K562 (cell line): ENCODE results near the gene PPP1R1C. TPM values are rescaled to one million over a fixed set of nuclear protein-coding genes. Genes with fewer than 3 reads are reported as not detected.

Experiments
- ATAC-seq: fragments of 200-7000 bp; cut with Tn5 transposase; 3 replicates; pipeline ENCODE4 v1.9.1; 2020; ENCODE audit warnings: moderate library complexity
- BruUV-seq: library from RNA; stranded (reverse); fragments of 400-500 nt; replicated peaks from 2 replicates; lab custom pipeline; 2021; lab: Mats Ljungman, UMichigan
- CTCF ChIA-PET: fragments of 300-600 bp; formaldehyde crosslinking; extraction: SDS; loops from one replicate; lab custom pipeline; 2021; ENCODE audit warnings: low intra/inter-chr PET ratio; lab: Yijun Ruan, JAX
- POLR2A ChIA-PET: fragments of 300-600, 350-650 bp; sonication (Branson Sonifier 250); formaldehyde crosslinking; extraction: SDS; loops from one replicate; lab custom pipeline; 2021; ENCODE audit warnings: antibody characterized with exemption, inconsistent platforms; lab: Yijun Ruan, JAX
- DNase-seq, 4 experiments: peaks; one replicate each; pipeline versions ENCODE4 v3.0.0 to v3.0.0-alpha.2; 2011 to 2018; ENCODE audit warnings: low spot score in 3 of 4, mixed read lengths in 3 of 4; ENCODE audit errors: extremely low read depth in 1 of 4
- FAIRE-seq: peaks from 2 replicates; lab custom pipeline; 2011; peaks lifted over from hg19 to GRCh38; lab: Jason Lieb, UNC
- H2AFZ ChIP-seq: 2 replicates; pipeline ENCODE4 v1.6.0; 2011; ENCODE audit warnings: low read depth, low read length, control low read depth, inconsistent platforms
- H3K27ac ChIP-seq: fragments of 200-600 bp; 3 replicates; pipeline ENCODE4 v1.8.0; 2011; ENCODE audit warnings: low read depth, mild to moderate bottlenecking, control low read depth, inconsistent platforms, low read length, moderate library complexity, mixed read lengths; ENCODE audit errors: extremely low read depth
- H3K27me3 ChIP-seq, 2 experiments: fragments of 300-600 bp in 1 of 2; 2 replicates in 1 of 2; 3 replicates in 1 of 2; pipeline versions ENCODE4 v1.6.0 to v1.8.0; 2011; ENCODE audit warnings: inconsistent platforms in 2 of 2, low read length in 2 of 2, mild to moderate bottlenecking in 1 of 2, mixed read lengths in 1 of 2, moderate library complexity in 1 of 2; ENCODE audit not compliant: control insufficient read depth in 2 of 2, insufficient read depth in 2 of 2
- H3K36me3 ChIP-seq: fragments of 300-600 bp; 3 replicates; pipeline ENCODE4 v1.8.0; 2011; ENCODE audit warnings: mild to moderate bottlenecking, low read length, inconsistent platforms; ENCODE audit not compliant: control insufficient read depth, insufficient read depth
- H3K4me1 ChIP-seq, 2 experiments: fragments of 200-600 bp in 1 of 2; replicated peaks in 1 of 2; 2 replicates in 1 of 2; 3 replicates in 1 of 2; pipeline versions ENCODE4 v1.5.1 to v1.8.0; 2011; ENCODE audit warnings: inconsistent platforms in 2 of 2, low read length in 2 of 2, mild to moderate bottlenecking in 1 of 2, mixed read lengths in 1 of 2, moderate library complexity in 1 of 2; ENCODE audit not compliant: control insufficient read depth in 2 of 2, insufficient read depth in 2 of 2
- H3K4me2 ChIP-seq: 2 replicates; pipeline ENCODE4 v1.6.1; 2011; ENCODE audit warnings: low read length, control low read depth, inconsistent platforms, mixed read lengths; ENCODE audit not compliant: insufficient read depth
- H3K4me3 ChIP-seq: fragments of 200-600 bp; sonication (generic), shearing (Covaris generic); 2 replicates; pipeline ENCODE4 v1.5.1; 2016; ENCODE audit warnings: control low read depth, inconsistent platforms
- H3K79me2 ChIP-seq: fragments of 200-600 bp; 3 replicates; pipeline ENCODE4 v1.8.0; 2011; ENCODE audit warnings: low read length, inconsistent platforms; ENCODE audit not compliant: control insufficient read depth, insufficient read depth
- H3K9ac ChIP-seq, 2 experiments: 2 replicates each; pipeline versions ENCODE4 v1.6.0 to v1.6.1; 2011; ENCODE audit warnings: low read depth in 2 of 2, low read length in 2 of 2, control low read depth in 1 of 2, inconsistent platforms in 1 of 2, mild to moderate bottlenecking in 1 of 2, mixed read lengths in 1 of 2; ENCODE audit not compliant: insufficient read depth in 1 of 2
- H3K9me1 ChIP-seq: one replicate; pipeline ENCODE4 v1.6.0; 2011; ENCODE audit warnings: inconsistent platforms, mild to moderate bottlenecking, low read length, moderate library complexity; ENCODE audit not compliant: control insufficient read depth, insufficient read depth
- H3K9me3 ChIP-seq: replicated peaks from 2 replicates; pipeline ENCODE4 v1.5.1; 2011; ENCODE audit warnings: low read depth, low read length, inconsistent platforms; ENCODE audit not compliant: control insufficient read depth, insufficient read depth
- H4K20me1 ChIP-seq: replicated peaks from 2 replicates; pipeline ENCODE4 v1.6.1; 2011; ENCODE audit warnings: low read length, inconsistent platforms, mixed read lengths; ENCODE audit not compliant: control insufficient read depth, insufficient read depth
- ATF1 ChIP-seq, 2 experiments: fragments of 450-650 bp in 1 of 2; IDR thresholded peaks; 2 replicates each; pipeline ENCODE4 v1.6.1; 2016; ENCODE audit warnings: missing compliant biosample characterization in 1 of 2, missing genetic modification characterization in 1 of 2
- DIDO1 ChIP-seq: fragments of 450-650 bp; IDR thresholded peaks from 2 replicates; pipeline ENCODE4 v1.6.1; 2016; ENCODE audit warnings: low read depth, missing biosample characterization, missing genetic modification characterization
- FOXJ3 ChIP-seq: sonication (generic); formaldehyde crosslinking; IDR thresholded peaks from 2 replicates; pipeline ENCODE4 v1.4.0; 2020; ENCODE audit warnings: mild to moderate bottlenecking, missing genetic modification reagents
- THRB ChIP-seq: fragments of 450-650 bp; formaldehyde crosslinking; conservative IDR thresholded peaks from 2 replicates; pipeline ENCODE4 v1.4.0; 2022; ENCODE audit warnings: mild to moderate bottlenecking, missing genetic modification characterization
- ZNF146 ChIP-seq: IDR thresholded peaks from one replicate; pipeline ENCODE4 v1.6.1; 2018; ENCODE audit warnings: missing compliant biosample characterization; ENCODE audit not compliant: unreplicated experiment
- WGBS: fragments of 100-300 bp; shearing (Covaris generic); methylation state at CpG from one replicate; pipeline ENCODE4 v1.1.6; 2016; ENCODE audit warnings: low coverage, mixed read lengths; ENCODE audit not compliant: insufficient coverage; ENCODE audit errors: missing lambda C conversion rate; 5-methylcytosine and 5-hydroxymethylcytosine counted together
- in situ Hi-C: fragments of 300-500 bp; cut with MboI; formaldehyde crosslinking; loops from 4 replicates; pipeline ENCODE4 v1.15.0; 2018; ENCODE audit warnings: inconsistent platforms, mixed read lengths
- intact Hi-C: fragments of 100-400 bp; cut with micrococcal nuclease; formaldehyde crosslinking; loops from 2 replicates; pipeline ENCODE4 v1.14.2; 2022
- polyA plus RNA-seq, 8 experiments: library from polyadenylated mRNA; depleted of rRNA in 4 of 8; stranded (reverse) in 5 of 8; unstranded in 3 of 8; fragments of >200 nt; fragmentation: Nextera tagmentation in 2 of 8; fragmentation: Illumina TruSeq in 1 of 8; extraction: Ambion mirVana in 2 of 8; extraction: Trizol in 1 of 8; gene quantifications; 2 replicates each; pipeline versions ENCODE4 v1.2.1 to v1.2.3, GENCODE V29; 2011 to 2014; ENCODE audit warnings: inconsistent platforms in 1 of 8, missing spikeins in 1 of 8
- total RNA-seq, 7 experiments: library from RNA; depleted of rRNA in 6 of 7; stranded (reverse); fragments of >200 nt in 6 of 7; fragmentation: Illumina TruSeq in 2 of 7; extraction: Trizol in 2 of 7; gene quantifications; 2 replicates each; pipeline versions ENCODE4 v1.2.1 to v1.2.3, GENCODE V29; 2011 to 2021; ENCODE audit warnings: low replicate concordance in 1 of 7

The PPP1R1C gene
- total and polyA plus RNA-seq, 9 of the 15 experiments (the other 6 are each of a cell fraction or from before 2014, with no cell fraction given), result 0.09 to 0.64 (median 0.40) TPM; not detected in 2

- DNase-seq, result no peak
- Histone ChIP-seq H3K9ac (no peak overlapping the region), H3K4me2 (no peak overlapping the region), H3K79me2 (no peaks in the 10 kb centered on the region), H3K4me3 (no peak overlapping the region), H3K9me1 (no peaks in the 10 kb centered on the region), H3K4me1 (no peaks in the 10 kb centered on the region; a peak in 1 of 5 replicates), H4K20me1 (no peaks in the 10 kb centered on the region), H2AFZ (no peak overlapping the region), H3K36me3 (no peaks in the 10 kb centered on the region), H3K27me3 (peaks cover 0 to 2% of the 10 kb centered on the region in 2 experiments; a peak in 1 of 5 replicates), H3K27ac (no peak overlapping the region), H3K9me3 (no peaks in the 10 kb centered on the region)
- POLR2A ChIA-PET, result no interaction called here
- ATAC-seq, result no peak
- no peak for TF ChIP-seq DIDO1
- no peak for TF ChIP-seq ATF1 (CRISPR knock-in tag; IDR thresholded peaks at IDR 0.05)
- TF ChIP-seq ATF1 (tag; IDR thresholded peaks at IDR 0.05), result no peak
- TF ChIP-seq THRB (CRISPR knock-in tag), result no peak
- TF ChIP-seq FOXJ3 (CRISPR knock-in tag), result no peak
- TF ChIP-seq ZNF146 (CRISPR knock-in tag), result no peak
- in situ Hi-C loops, result no loop called here
- intact Hi-C loops, result no loop called here
- whole genome bisulfite sequencing, result 0% methylated on average over 2 of the region's 2 CpGs
- no TSS peak for BruUV-seq
- CTCF ChIA-PET, result no interaction called here
- no peak for FAIRE-seq
Observed at GRCh38 chr2:181948227-181948626, 37.4 kb upstream of the PPP1R1C start.
